GM23248 (cell line): ENCODE measurements around the gene NAALADL2. TPM values are rescaled to one million over a fixed set of nuclear protein-coding genes. Genes with fewer than 3 reads are reported as not detected.
A peak's percentile ranks its signal among the peaks of the same experiment; 100 is the strongest.

Experiments
- DNase-seq: peaks from one replicate; pipeline ENCODE4 v3.0.0-alpha.2; 2015
- H2AFZ ChIP-seq: fragments of 200-600 bp; sonication (generic); 2 replicates; pipeline ENCODE4 v1.6.1; 2016; ENCODE audit warnings: antibody characterized with exemption
- H3F3A ChIP-seq: fragments of 200-600 bp; sonication (generic); 2 replicates; pipeline ENCODE4 v1.6.1; 2016; ENCODE audit warnings: mild to moderate bottlenecking, antibody characterized with exemption, mixed run types; ENCODE audit not compliant: insufficient read depth
- H3K27ac ChIP-seq: fragments of 200-600 bp; sonication (generic); 2 replicates; pipeline ENCODE4 v1.5.1; 2016; ENCODE audit warnings: mild to moderate bottlenecking
- H3K27me3 ChIP-seq: fragments of 200-600 bp; sonication (generic); replicated peaks from 2 replicates; pipeline ENCODE4 v1.6.1; 2016; ENCODE audit warnings: mild to moderate bottlenecking; ENCODE audit not compliant: insufficient read depth
- H3K36me3 ChIP-seq: fragments of 200-600 bp; sonication (generic); 2 replicates; pipeline ENCODE4 v1.6.1; 2016; ENCODE audit warnings: low read depth, mild to moderate bottlenecking
- H3K4me1 ChIP-seq: fragments of 200-600 bp; sonication (generic); 2 replicates; pipeline ENCODE4 v1.6.1; 2016; ENCODE audit warnings: mild to moderate bottlenecking; ENCODE audit not compliant: insufficient read depth
- H3K4me2 ChIP-seq: fragments of 200-600 bp; sonication (generic); one replicate; pipeline ENCODE4 v1.6.1; 2016; ENCODE audit warnings: mild to moderate bottlenecking; ENCODE audit not compliant: unreplicated experiment
- H3K4me3 ChIP-seq: fragments of 200-600 bp; sonication (generic); 2 replicates; pipeline ENCODE4 v1.5.1; 2016; ENCODE audit warnings: mild to moderate bottlenecking
- H3K79me2 ChIP-seq: fragments of 200-600 bp; sonication (generic); 2 replicates; pipeline ENCODE4 v1.6.1; 2016; ENCODE audit warnings: mild to moderate bottlenecking; ENCODE audit not compliant: insufficient read depth
- H3K9ac ChIP-seq: fragments of 200-600 bp; sonication (generic); 2 replicates; pipeline ENCODE4 v1.6.1; 2016; ENCODE audit warnings: mild to moderate bottlenecking
- H3K9me2 ChIP-seq: fragments of 200-600 bp; sonication (generic); 2 replicates; pipeline ENCODE4 v1.6.1; 2016; ENCODE audit warnings: mixed run types, mild to moderate bottlenecking, moderate library complexity; ENCODE audit not compliant: insufficient read depth
- H3K9me3 ChIP-seq: fragments of 200-600 bp; sonication (generic); one replicate; pipeline ENCODE4 v1.6.1; 2017; ENCODE audit warnings: low read depth
- H4K20me1 ChIP-seq: fragments of 200-600 bp; sonication (generic); 2 replicates; pipeline ENCODE4 v1.6.0; 2016; ENCODE audit not compliant: insufficient read depth
- EZH2 ChIP-seq: fragments of 200-600 bp; sonication (generic); IDR thresholded peaks from 2 replicates; pipeline ENCODE4 v1.6.1; 2018; ENCODE audit warnings: antibody characterized with exemption, mild to moderate bottlenecking; ENCODE audit not compliant: insufficient read depth, poor library complexity, severe bottlenecking
- EZH2phosphoT487 ChIP-seq: fragments of 200-600 bp; sonication (generic); IDR thresholded peaks from 2 replicates; pipeline ENCODE4 v1.6.1; 2018; ENCODE audit warnings: antibody characterized with exemption, moderate library complexity, mild to moderate bottlenecking, low read depth; ENCODE audit not compliant: insufficient read depth
- WGBS, 2 experiments: methylation state at CpG; one replicate each; pipeline ENCODE4 v1.1.6; 2015 to 2017; ENCODE audit warnings: low lambda C conversion rate in 2 of 2, low coverage in 1 of 2; ENCODE audit errors: missing lambda C conversion rate in 2 of 2; 5-methylcytosine and 5-hydroxymethylcytosine counted together
- in situ Hi-C: fragments of 300-500 bp; cut with MboI; formaldehyde crosslinking; loops from 2 replicates; pipeline ENCODE4 v1.15.0; 2020
- polyA plus RNA-seq: library from polyadenylated mRNA; unstranded; fragments of >200 nt; fragmentation: Nextera tagmentation; extraction: Ambion mirVana; gene quantifications from 2 replicates; pipeline ENCODE4 v1.2.1, GENCODE V29; 2016
- total RNA-seq: library from RNA; depleted of rRNA; stranded (reverse); fragments of >200 nt; shearing (Covaris generic); gene quantifications from 2 replicates; pipeline ENCODE4 v1.2.3, GENCODE V29; 2014

The NAALADL2 gene
- total and polyA plus RNA-seq, 2 experiments from 2014 or later = 20.5 to 81.0 TPM

- Histone ChIP-seq H3K4me2 (no peak overlapping the region), H3K4me3 (no peak overlapping the region), H3K9me2 (no peaks in the 10 kb centered on the region), H3K36me3 (no peaks in the 10 kb centered on the region), H3K79me2 (no peaks in the 10 kb centered on the region), H2AFZ (no peak overlapping the region), H4K20me1 (no peaks in the 10 kb centered on the region), H3F3A (no peaks in the 10 kb centered on the region), H3K4me1 (no peaks in the 10 kb centered on the region), H3K9ac (no peak overlapping the region), H3K27ac (no peak overlapping the region), H3K9me3 (no peaks in the 10 kb centered on the region), H3K27me3 (no peaks in the 10 kb centered on the region)
- DNase-seq = no peak
- in situ Hi-C loops = no loop called here
- TF ChIP-seq EZH2 (no peak), EZH2phosphoT487 (no peak)
- WGBS, 2 experiments = 19 to 28% methylated on average over 3 of the region's 3 CpGs
Observed at GRCh38 chr3:175238801-175239200, 379.7 kb downstream of the NAALADL2 start.

DNA sequence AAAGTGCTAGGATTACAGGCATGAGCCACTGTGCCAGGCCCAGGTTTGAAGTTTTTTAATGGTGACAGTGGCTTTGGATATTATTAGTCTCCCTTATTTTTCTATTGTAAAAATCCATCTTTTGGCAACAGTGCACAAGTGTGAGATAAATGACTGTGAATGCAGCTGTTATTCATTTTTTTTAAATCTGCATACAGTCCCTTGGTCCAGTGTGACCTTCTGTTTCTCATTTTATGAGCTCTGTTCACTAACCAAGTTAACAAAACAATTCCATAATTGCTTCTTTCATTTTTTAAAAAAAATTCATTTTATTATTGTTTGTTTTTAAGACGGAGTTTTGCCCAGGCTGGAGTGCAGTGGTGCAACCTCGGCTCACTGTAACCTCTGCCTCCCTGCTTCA, 381.8 kb downstream of the NAALADL2 start:
- Histone ChIP-seq H3F3A (no peaks in the 10 kb centered on the region), H3K9me3 (no peaks in the 10 kb centered on the region), H3K4me2 (no peak overlapping the region), H3K9ac (no peak overlapping the region), H3K4me3 (no peak overlapping the region), H3K27ac (no peak overlapping the region), H3K79me2 (no peaks in the 10 kb centered on the region), H3K27me3 (no peaks in the 10 kb centered on the region), H3K9me2 (no peaks in the 10 kb centered on the region), H2AFZ (no peak overlapping the region; the same call in 1 of the 2 replicates), H4K20me1 (no peaks in the 10 kb centered on the region), H3K4me1 (no peaks in the 10 kb centered on the region), H3K36me3 (no peaks in the 10 kb centered on the region)
- in situ Hi-C loops = no loop called here
- TF ChIP-seq EZH2 (no peak), EZH2phosphoT487 (no peak)
- DNase-seq = no peak
- WGBS, 2 experiments = 34 to 35% methylated on average over 2 of the region's 2 CpGs

DNA sequence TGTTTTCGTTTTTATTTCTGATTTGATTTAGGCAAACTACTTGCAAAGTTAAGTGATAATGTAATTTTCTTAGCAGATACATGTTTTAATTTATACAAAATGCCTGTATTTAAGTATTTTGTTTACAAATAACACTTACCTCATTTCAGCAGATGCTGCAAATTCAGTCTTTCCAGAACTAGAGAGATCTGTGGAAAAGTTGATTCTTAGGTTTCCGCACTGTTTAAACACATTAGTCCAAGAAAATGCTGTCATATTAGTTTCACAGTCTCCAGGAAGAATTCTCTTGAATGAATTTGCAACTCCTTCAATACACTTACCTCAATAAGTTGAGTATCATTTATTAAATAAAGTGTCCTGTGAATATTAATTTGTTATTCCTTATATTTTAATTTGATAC, 383.1 kb downstream of the NAALADL2 start:
- 91 to 93% methylated on average over 2 of the region's 2 CpGs for WGBS, 2 experiments
- Histone ChIP-seq H3K9ac (no peak overlapping the region), H3K4me2 (no peak overlapping the region), H3K27me3 (no peaks in the 10 kb centered on the region), H3F3A (no peaks in the 10 kb centered on the region), H3K27ac (no peak overlapping the region), H3K79me2 (no peaks in the 10 kb centered on the region), H4K20me1 (no peaks in the 10 kb centered on the region), H3K4me3 (no peak overlapping the region), H2AFZ (no peak overlapping the region), H3K4me1 (no peaks in the 10 kb centered on the region), H3K36me3 (no peaks in the 10 kb centered on the region), H3K9me3 (no peaks in the 10 kb centered on the region), H3K9me2 (no peaks in the 10 kb centered on the region)
- in situ Hi-C loops = no loop called here
- DNase-seq = no peak
- TF ChIP-seq EZH2phosphoT487 (no peak), EZH2 (no peak)

DNA sequence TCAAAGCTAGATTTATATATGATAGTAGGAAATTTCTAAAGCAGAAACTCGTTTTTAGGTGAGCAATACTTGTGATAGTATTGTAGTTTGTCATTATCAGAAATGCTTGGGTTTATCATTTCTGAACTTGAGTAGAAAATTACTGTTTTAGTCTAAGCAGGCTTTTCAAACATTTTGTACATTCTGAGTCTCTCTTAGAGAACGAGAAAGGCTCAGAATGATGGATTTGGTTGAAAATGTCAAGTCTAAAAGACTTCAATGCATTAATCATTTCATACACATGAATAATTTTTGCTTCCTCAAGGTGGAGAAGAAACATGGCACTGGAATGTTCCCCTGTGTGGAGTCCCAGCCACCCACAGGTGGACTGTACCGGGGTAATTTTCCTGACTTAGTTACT, 387.1 kb downstream of the NAALADL2 start:
- Histone ChIP-seq H3F3A (no peaks in the 10 kb centered on the region), H3K4me3 (no peak overlapping the region), H4K20me1 (no peaks in the 10 kb centered on the region), H3K27me3 (no peaks in the 10 kb centered on the region), H3K36me3 (no peaks in the 10 kb centered on the region), H3K4me1 (no peaks in the 10 kb centered on the region), H3K27ac (no peak overlapping the region), H3K9me2 (no peaks in the 10 kb centered on the region), H2AFZ (no peak overlapping the region), H3K79me2 (no peaks in the 10 kb centered on the region), H3K4me2 (no peak overlapping the region), H3K9me3 (no peaks in the 10 kb centered on the region), H3K9ac (no peak overlapping the region)
- DNase-seq = no peak
- in situ Hi-C loops = no loop called here
- TF ChIP-seq EZH2 = no peak
- no peak for TF ChIP-seq EZH2phosphoT487
- WGBS, 2 experiments = 64 to 68% methylated on average over 3 of the region's 3 CpGs

DNA sequence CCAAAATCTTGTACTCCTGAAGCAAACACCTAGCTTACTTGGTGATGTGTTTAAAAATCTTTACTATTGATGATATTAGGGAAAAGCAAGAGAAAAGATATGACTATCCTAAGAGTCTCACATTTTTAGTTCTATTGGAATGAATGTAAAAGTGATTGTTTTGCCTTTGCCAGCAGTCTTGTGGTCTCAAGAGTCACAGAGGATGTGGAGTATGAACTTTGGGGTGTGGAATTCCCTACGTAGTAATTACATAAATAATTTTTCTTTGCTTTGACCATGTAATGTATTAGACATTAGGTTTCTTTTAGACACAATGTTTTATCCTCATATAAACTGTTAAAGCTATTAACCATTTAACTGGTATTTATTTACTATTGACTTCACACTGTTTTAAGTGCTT, 387.6 kb downstream of the NAALADL2 start:
- H3K4me2 ChIP-seq = no peak overlapping the region
- no peak overlapping the region for H3K9ac ChIP-seq
- DNase-seq = peak; percentile 4
- in situ Hi-C loops = no loop called here
- H3K27me3 ChIP-seq = no peaks in the 10 kb centered on the region
- no peaks in the 10 kb centered on the region for H3K9me3 ChIP-seq
- no peak overlapping the region for H3K4me3 ChIP-seq
- H3F3A ChIP-seq = no peaks in the 10 kb centered on the region
- WGBS, 2 experiments = 62 to 66% methylated on average over 1 of the region's 1 CpG
- H2AFZ ChIP-seq = no peak overlapping the region
- no peaks in the 10 kb centered on the region for H4K20me1 ChIP-seq
- no peaks in the 10 kb centered on the region for H3K36me3 ChIP-seq
- no peak for TF ChIP-seq EZH2
- TF ChIP-seq EZH2phosphoT487 = no peak
- H3K27ac ChIP-seq = no peak overlapping the region
- H3K9me2 ChIP-seq = no peaks in the 10 kb centered on the region
- H3K79me2 ChIP-seq = no peaks in the 10 kb centered on the region
- H3K4me1 ChIP-seq = no peaks in the 10 kb centered on the region
